CD4-positive, alpha-beta T cell treated with Interleukin-15 for 1 hour (primary cell): Measurements from ENCODE around the gene RAD51B.

Source experiments
- DNase-seq: peaks from one replicate; pipeline ENCODE4 v3.0.0-alpha.2; 2020

RAD51B gene

GRCh38 chr14:67837011-67837624 lies 17.5 kb downstream of the RAD51B start:
- DNase-seq = peak; percentile 65

- no peak for DNase-seq
Measured at GRCh38 chr14:67846029-67846610, 26.5 kb downstream of the RAD51B start.

DNA sequence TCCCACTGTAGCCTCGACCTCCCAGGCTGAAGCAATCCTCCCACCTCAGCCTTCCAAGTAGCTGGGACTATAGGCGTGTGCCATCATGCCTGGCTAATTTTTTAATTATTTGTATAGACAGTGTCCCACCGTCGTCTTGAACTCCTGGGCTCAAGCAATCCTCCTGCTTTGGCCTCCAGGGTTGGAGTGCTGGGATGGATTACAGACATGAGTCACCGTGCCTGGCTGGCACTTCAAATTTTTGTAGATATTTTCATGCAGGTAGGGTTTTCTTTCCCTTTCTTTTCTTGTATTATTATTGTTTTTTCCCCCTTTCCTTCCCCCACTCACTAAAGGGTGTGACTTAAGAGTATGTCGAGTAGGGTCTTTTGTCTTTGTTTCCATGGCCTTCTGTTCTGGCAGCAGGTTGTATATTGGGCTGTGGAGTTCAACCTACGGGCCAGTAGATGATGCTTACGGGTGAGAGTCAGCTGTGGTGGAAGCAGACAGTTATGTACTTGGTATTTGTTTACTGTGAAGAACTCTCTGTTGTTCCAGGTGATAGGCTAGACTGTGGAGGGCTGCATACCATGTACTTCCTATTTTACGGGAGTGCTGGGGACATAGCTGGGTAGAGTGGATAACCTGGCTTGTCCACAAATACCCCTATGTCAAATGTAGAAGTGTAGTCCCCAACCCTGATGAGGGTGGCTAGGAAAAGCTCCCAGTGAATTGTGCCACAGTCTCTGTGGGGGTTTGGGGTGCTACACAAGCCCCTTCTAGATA lies 30.7 kb downstream of the RAD51B start:
- DNase-seq = no peak

- DNase-seq = no peak
Measured at GRCh38 chr14:67851785-67852410, 32.3 kb downstream of the RAD51B start.

GRCh38 chr14:67852926-67853604 lies 33.5 kb downstream of the RAD51B start:
- DNase-seq = no peak

GRCh38 chr14:67853715-67854114 lies 34.1 kb downstream of the RAD51B start:
- no peak for DNase-seq

- DNase-seq = no peak
Measured at GRCh38 chr14:67856827-67857226, 37.2 kb downstream of the RAD51B start.

- DNase-seq = no peak
Measured at GRCh38 chr14:67857778-67858350, 38.3 kb downstream of the RAD51B start.

DNA sequence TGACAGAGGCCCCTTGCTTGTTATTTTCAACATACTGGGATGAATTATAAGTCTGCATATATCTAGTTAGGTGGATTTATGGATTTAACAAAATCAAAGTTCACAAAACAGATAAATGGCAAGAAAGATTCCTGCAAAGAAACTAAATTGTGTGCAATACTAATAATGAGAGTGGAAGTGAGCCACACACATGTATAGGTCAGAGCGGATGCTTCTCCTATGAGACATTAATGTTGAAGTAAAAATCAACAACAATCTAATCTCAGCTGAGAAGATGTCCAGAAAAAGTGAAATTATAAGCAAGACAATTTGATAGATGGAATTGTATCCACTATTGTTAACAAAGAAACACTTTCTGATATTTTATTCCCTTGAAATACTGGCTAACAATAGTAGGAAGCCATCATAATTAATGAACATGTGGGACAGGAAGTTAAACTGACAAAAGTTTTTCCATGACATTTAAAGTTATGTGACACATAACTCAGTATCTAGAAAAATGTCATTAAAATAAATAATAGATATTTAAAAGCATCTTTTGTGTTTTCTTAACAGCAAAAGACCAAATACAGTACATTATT lies 39.7 kb downstream of the RAD51B start:
- no peak for DNase-seq

DNA sequence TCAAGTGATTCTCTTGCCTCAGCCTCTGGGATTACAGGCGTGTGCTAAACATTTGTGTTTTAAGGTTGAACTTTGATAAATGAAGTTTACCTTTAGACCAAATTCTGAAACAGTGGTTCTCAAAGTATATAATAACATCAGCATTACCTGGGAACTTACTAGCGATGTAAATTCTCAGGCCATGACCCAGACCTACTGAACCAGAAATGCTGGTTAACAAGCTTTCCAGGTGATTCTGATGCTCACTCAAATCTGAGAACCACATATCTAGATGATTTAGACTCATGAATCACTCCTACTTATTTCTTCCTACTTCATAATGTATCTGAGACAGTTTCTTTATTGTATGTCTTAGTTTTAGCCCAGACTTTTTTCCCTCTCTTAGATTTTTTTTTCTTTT lies 43.6 kb downstream of the RAD51B start:
- DNase-seq = no peak

DNA sequence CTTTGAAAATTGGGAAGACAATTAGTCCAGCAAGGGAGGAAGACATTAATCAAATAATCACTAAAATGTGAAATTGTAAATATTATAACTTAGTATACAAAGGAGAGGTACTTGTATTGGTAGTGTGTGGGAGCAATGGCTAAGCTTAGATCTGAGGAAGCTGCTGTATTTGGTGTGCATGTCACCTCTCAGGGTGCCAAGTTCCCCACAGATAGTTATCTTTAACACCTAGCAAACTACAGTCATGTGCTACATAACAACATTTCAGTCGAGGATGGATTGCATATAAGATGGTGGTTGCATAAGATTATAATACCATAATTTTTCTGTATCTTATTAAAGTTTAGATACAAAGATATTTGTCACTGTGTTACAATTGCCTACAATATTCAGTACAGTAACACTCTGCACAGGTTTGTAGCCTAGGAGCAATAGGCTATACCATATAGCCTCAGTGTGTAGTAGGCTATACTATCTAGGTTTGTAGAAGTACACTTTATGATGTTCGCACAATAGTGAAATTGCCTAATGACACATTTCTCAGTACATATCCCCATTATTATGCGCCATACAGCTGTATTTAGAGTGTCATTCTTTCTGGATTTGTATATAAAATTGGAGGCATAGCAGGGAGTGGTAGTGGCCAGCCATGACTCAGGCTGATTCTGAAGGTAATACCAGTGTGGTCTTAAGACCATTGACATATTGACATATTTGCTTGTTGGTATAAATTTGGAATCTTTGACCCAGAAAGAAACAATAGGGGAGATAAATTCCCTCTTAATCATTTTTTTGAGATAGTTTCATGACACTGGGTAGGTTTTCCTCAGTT lies 55.8 kb downstream of the RAD51B start:
- no peak for DNase-seq

GRCh38 chr14:67879026-67879425 lies 59.4 kb downstream of the RAD51B start:
- no peak for DNase-seq

DNA sequence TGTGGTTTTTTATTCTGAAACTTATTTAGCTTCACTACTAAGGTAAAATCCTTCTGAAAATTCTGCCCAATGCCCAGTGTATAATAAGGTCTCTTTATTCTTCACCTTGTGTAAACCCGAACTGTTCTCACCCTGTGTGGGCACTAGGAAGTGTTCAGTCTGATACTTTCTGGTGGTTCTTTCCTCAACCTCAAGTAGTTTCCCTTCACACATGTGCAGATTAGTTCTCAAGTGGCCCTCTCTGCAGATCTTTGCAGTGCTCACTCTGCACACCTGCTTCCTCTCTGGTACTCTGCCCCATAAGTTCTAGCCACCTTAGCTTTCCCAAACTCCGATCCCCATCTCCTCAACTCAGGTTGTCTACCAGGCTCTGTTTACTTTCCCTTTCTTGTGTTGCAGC lies 61.6 kb downstream of the RAD51B start:
- DNase-seq = no peak

DNA sequence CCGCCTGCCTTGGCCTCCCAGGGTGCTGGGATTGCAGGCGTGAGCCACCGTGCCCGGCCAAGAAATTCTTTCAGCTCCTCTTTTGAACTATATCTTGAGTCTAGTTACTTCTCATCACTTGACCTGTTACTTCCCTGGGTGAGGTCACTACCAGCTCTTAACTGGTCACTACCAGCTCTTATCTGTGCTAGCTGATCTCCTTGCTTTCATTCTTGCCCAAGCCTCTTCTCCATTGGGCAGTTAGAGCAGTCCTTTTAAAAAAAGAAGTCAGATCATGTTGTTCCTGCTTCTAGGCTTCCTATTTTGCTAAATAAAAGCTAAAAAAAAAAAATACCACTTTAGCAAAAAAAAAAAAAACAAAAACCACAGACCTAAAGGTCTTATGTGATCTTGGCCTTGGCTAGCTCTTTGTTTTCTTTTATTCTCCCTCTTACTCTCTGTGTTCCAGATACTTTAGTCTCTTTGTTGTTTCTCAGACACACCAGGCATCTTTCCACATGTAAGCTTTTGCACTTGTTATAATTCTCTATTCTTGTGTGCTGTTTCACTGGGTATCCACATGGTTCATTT lies 63.5 kb downstream of the RAD51B start:
- DNase-seq = no peak

DNA sequence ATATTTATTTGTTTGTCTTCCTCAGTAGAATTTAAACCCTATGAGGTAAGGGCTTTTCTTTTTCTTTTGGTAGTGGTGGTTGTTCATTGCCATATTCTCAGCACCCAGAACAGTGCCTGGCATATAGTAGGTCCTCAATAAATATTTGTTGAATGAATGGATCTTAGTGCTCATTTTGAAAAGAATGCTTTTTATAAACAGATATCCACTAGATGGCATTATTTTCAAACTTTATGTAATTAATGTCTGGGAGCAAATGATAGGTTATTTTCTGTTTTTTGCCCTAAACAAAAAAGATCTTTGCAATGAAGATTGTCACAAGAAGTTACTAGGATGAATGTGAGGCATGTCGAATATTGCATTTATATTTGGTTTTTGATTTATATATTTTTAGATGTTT lies 64.1 kb downstream of the RAD51B start:
- DNase-seq = no peak

- DNase-seq = no peak
Measured at GRCh38 chr14:67886191-67886590, 66.6 kb downstream of the RAD51B start.

DNA sequence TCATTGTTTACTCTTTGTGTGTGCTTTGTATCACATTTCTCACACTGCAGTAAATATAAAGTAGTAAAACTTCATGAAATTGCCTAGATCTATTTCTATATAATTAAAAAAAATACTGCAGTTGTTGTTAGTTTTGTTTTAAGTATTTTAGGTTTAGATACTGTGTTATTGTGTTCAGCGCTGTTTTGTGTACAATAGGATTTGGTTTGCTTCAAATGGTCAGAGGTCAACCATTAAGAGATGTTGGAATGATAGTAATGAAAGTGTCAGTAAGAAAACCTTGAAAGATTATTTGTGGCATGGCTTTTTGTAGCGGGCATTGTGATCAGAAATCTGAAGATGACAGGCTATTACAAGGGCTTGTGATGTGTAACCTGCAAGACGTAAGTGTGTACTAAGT lies 67.9 kb downstream of the RAD51B start:
- DNase-seq = no peak

GRCh38 chr14:67889455-67889854 lies 69.9 kb downstream of the RAD51B start:
- DNase-seq = no peak

- no peak for DNase-seq
Measured at GRCh38 chr14:67892466-67893100, 73.0 kb downstream of the RAD51B start.

GRCh38 chr14:67900231-67900630 lies 80.7 kb downstream of the RAD51B start:
- DNase-seq = no peak
